Endothelial cell of umbilical vein (primary cell): ENCODE data around the gene GRIN3B. TPM values are rescaled to one million over a fixed set of nuclear protein-coding genes. Genes with fewer than 3 reads are reported as not detected.

Experiments used
- BruUV-seq: library from RNA; stranded (reverse); fragments of 400-500 nt; replicated peaks from 2 replicates; lab custom pipeline; 2021; lab: Mats Ljungman, UMichigan
- CTCF ChIA-PET: fragments of 300-600, 350-600 bp; sonication (Branson Sonifier 250); formaldehyde crosslinking; loops from one replicate; lab custom pipeline; 2021; ENCODE audit warnings: antibody characterized with exemption, inconsistent platforms; lab: Charles Lee
- POLR2A ChIA-PET: fragments of 300-600, 350-600 bp; sonication (Branson Sonifier 250); formaldehyde crosslinking; loops from one replicate; lab custom pipeline; 2021; ENCODE audit warnings: antibody characterized with exemption, inconsistent platforms; lab: Charles Lee
- DNase-seq: peaks from one replicate; pipeline ENCODE4 v3.0.0-alpha.2; 2011; ENCODE audit warnings: low read depth, low spot score
- FAIRE-seq: peaks from 2 replicates; lab custom pipeline; 2011; peaks lifted over from hg19 to GRCh38; lab: Jason Lieb, UNC
- H2AFZ ChIP-seq: 2 replicates; pipeline ENCODE4 v1.6.0; 2012; ENCODE audit warnings: low read depth, low read length, control low read depth, inconsistent platforms
- H3K27ac ChIP-seq: 2 replicates; pipeline ENCODE4 v1.5.1; 2011; ENCODE audit warnings: low read depth, mild to moderate bottlenecking, control low read depth, low read length, moderate library complexity; ENCODE audit not compliant: insufficient read depth
- H3K27me3 ChIP-seq, 2 experiments: 2 replicates each; pipeline versions ENCODE4 v1.6.0 to v1.6.1; 2011; ENCODE audit warnings: low read length in 2 of 2, mixed read lengths in 1 of 2; ENCODE audit not compliant: control insufficient read depth in 2 of 2, insufficient read depth in 2 of 2
- H3K36me3 ChIP-seq, 2 experiments: 2 replicates in 1 of 2; 3 replicates in 1 of 2; pipeline ENCODE4 v1.5.1; 2011; ENCODE audit warnings: low read length in 2 of 2, mild to moderate bottlenecking in 1 of 2, moderate library complexity in 1 of 2; ENCODE audit not compliant: control insufficient read depth in 2 of 2, insufficient read depth in 2 of 2; ENCODE audit errors: extremely low read depth in 1 of 2
- H3K4me1 ChIP-seq: 3 replicates; pipeline ENCODE4 v1.5.1; 2011; ENCODE audit warnings: mild to moderate bottlenecking, low read length; ENCODE audit not compliant: control insufficient read depth, insufficient read depth; ENCODE audit errors: extremely low read depth
- H3K4me2 ChIP-seq: 2 replicates; pipeline ENCODE4 v1.6.1; 2011; ENCODE audit warnings: low read length, control low read depth, mixed read lengths; ENCODE audit not compliant: insufficient read depth
- H3K4me3 ChIP-seq, 3 experiments: fragments of 200-600 bp in 1 of 3; sonication (generic), shearing (Covaris generic) in 1 of 3; replicated peaks in 1 of 3; 2 replicates each; pipeline ENCODE4 v1.5.1; 2011 to 2016; ENCODE audit warnings: control low read depth in 3 of 3, low read length in 3 of 3, mild to moderate bottlenecking in 2 of 3, inconsistent platforms in 1 of 3, low read depth in 1 of 3, moderate library complexity in 1 of 3; ENCODE audit not compliant: insufficient read depth in 1 of 3
- H3K79me2 ChIP-seq: 2 replicates; pipeline ENCODE4 v1.6.0; 2012; ENCODE audit warnings: low read length, inconsistent platforms; ENCODE audit not compliant: control insufficient read depth, insufficient read depth
- H3K9ac ChIP-seq: replicated peaks from 2 replicates; pipeline ENCODE3; 2011; ENCODE audit warnings: low read length, control low read depth; ENCODE audit not compliant: insufficient read depth; ENCODE audit errors: extremely low read depth
- H3K9me1 ChIP-seq: replicated peaks from 3 replicates; pipeline ENCODE4 v1.6.0; 2011; ENCODE audit warnings: mild to moderate bottlenecking, low read length; ENCODE audit not compliant: control insufficient read depth, insufficient read depth; ENCODE audit errors: extremely low read depth
- H3K9me3 ChIP-seq: replicated peaks from 2 replicates; pipeline ENCODE4 v1.5.1; 2012; ENCODE audit warnings: low read length, inconsistent platforms; ENCODE audit not compliant: control insufficient read depth, insufficient read depth
- H4K20me1 ChIP-seq: replicated peaks from 2 replicates; pipeline ENCODE3; 2011; ENCODE audit warnings: mild to moderate bottlenecking, low read length; ENCODE audit not compliant: control insufficient read depth, insufficient read depth; ENCODE audit errors: extremely low read depth
- CTCF ChIP-seq, 2 donors: IDR thresholded peaks; 1 replicate in 1 of 2; 2 replicates in 1 of 2; pipeline ENCODE4 v1.5.1; 2011; ENCODE audit warnings: low read length in 2 of 2, mild to moderate bottlenecking in 2 of 2, moderate library complexity in 2 of 2, control low read depth in 1 of 2, inconsistent platforms in 1 of 2, low read depth in 1 of 2; ENCODE audit not compliant: insufficient read depth in 1 of 2; ENCODE audit errors: extremely low read depth in 1 of 2
- EZH2 ChIP-seq: IDR thresholded peaks from 2 replicates; pipeline ENCODE4 v1.6.1; 2012; ENCODE audit warnings: borderline replicate concordance, low read depth, mild to moderate bottlenecking, moderate library complexity, low read length, inconsistent platforms; ENCODE audit not compliant: severe bottlenecking
- FOS ChIP-seq: IDR thresholded peaks from 2 replicates; pipeline ENCODE4 v1.6.1; 2011; ENCODE audit warnings: mild to moderate bottlenecking, low read length, moderate library complexity, borderline replicate concordance; ENCODE audit not compliant: insufficient read depth
- GATA2 ChIP-seq: IDR thresholded peaks from 2 replicates; pipeline ENCODE4 v1.7.0; 2011; ENCODE audit warnings: low read depth, mild to moderate bottlenecking, moderate library complexity, mixed read lengths, low read length; ENCODE audit not compliant: insufficient read length, insufficient read depth
- JUN ChIP-seq: IDR thresholded peaks from 2 replicates; pipeline ENCODE4 v1.6.1; 2011; ENCODE audit warnings: borderline replicate concordance, low read depth; ENCODE audit not compliant: insufficient read length, insufficient read depth
- MAX ChIP-seq: IDR thresholded peaks from 2 replicates; pipeline ENCODE4 v1.6.1; 2011; ENCODE audit not compliant: insufficient read depth, insufficient read length
- MYC ChIP-seq: IDR thresholded peaks from one replicate; pipeline ENCODE4 v1.6.1; 2011; ENCODE audit warnings: mild to moderate bottlenecking, low read depth, low read length
- POLR2A ChIP-seq: IDR thresholded peaks from 2 replicates; pipeline ENCODE4 v1.6.1; 2012; ENCODE audit warnings: low read depth, mild to moderate bottlenecking, control low read depth, low read length
- POLR2AphosphoS5 ChIP-seq: IDR thresholded peaks from 2 replicates; pipeline ENCODE4 v1.6.1; 2012; ENCODE audit warnings: low read depth, mild to moderate bottlenecking, control low read depth, low read length, moderate library complexity; ENCODE audit not compliant: insufficient read depth
- dilution Hi-C: fragments of 300-500 bp; cut with MboI; formaldehyde crosslinking; loops from one replicate; pipeline ENCODE4 v1.15.0; 2019; ENCODE audit warnings: low sequenced_read_pairs; ENCODE audit not compliant: extremely low pct_ligation_motif_present
- intact Hi-C: fragments of 100-400 bp; cut with micrococcal nuclease; formaldehyde crosslinking; loops from one replicate; pipeline ENCODE4 v1.10.0; 2022
- polyA plus RNA-seq, 4 experiments: library from polyadenylated mRNA; depleted of rRNA in 3 of 4; stranded (reverse) in 3 of 4; unstranded in 1 of 4; fragments of >200 nt; gene quantifications; 2 replicates each; pipeline versions ENCODE4 v1.2.1 to v1.2.3, GENCODE V29; 2011 to 2012; ENCODE audit warnings: missing spikeins in 1 of 4
- total RNA-seq: library from RNA; stranded (reverse); gene quantifications from 2 replicates; pipeline ENCODE4 v1.2.3, GENCODE V29; 2021

The GRIN3B gene
- total and polyA plus RNA-seq, 2 donors (not counting 3 experiments of a cell fraction or from before 2014, with no cell fraction given), result 0.43 to 0.82 TPM

- TF ChIP-seq CTCF (IDR thresholded peaks at IDR 0.05; ENCODE audit: extremely low read depth in 1 of 2, insufficient read depth in 1 of 2, low read depth in 1 of 2, low read length in 2 of 2) (no peak), EZH2 (no peak), POLR2AphosphoS5 (no peak), MYC (no peak), POLR2A (no peak), MAX (no peak), FOS (no peak), JUN (no peak), GATA2 (no peak)
- ChIA-PET CTCF (interaction anchor here (0.6 kb wide), 1 partner anchor 15 kb away, joined by 3 read pairs; no protein-coding TSS in a partner anchor), POLR2A (no interaction called here)
- H3K27me3 ChIP-seq, result no peaks in the 10 kb centered on the region
- FAIRE-seq (no peak), DNase-seq (no peak)
- H3K4me1 ChIP-seq, result peaks cover 4% of the 10 kb centered on the region
- no peaks in the 10 kb centered on the region for H3K9me3 ChIP-seq
- no peak overlapping the region for H3K9ac ChIP-seq
- no peaks in the 10 kb centered on the region for H4K20me1 ChIP-seq
- dilution Hi-C loops, result no loop called here
- no TSS peak for BruUV-seq
- H3K36me3 ChIP-seq, result no peaks in the 10 kb centered on the region
- H2AFZ ChIP-seq, result no peak overlapping the region
- H3K9me1 ChIP-seq, result no peaks in the 10 kb centered on the region
- no peak overlapping the region for H3K4me2 ChIP-seq
- intact Hi-C loops, result no loop called here
- no peak overlapping the region for H3K4me3 ChIP-seq
- H3K27ac ChIP-seq, result no peak overlapping the region
- H3K79me2 ChIP-seq, result no peaks in the 10 kb centered on the region
Measured at GRCh38 chr19:955803-956765, 44.1 kb upstream of the GRIN3B start.
